ENCODE measurements around the gene CELF1.
"Not testable (repeated sequence)": the region's sequence is repeated elsewhere in the genome, so short reads cannot be mapped to it uniquely, and the experiment has no call there.

CELF1 gene

DNA sequence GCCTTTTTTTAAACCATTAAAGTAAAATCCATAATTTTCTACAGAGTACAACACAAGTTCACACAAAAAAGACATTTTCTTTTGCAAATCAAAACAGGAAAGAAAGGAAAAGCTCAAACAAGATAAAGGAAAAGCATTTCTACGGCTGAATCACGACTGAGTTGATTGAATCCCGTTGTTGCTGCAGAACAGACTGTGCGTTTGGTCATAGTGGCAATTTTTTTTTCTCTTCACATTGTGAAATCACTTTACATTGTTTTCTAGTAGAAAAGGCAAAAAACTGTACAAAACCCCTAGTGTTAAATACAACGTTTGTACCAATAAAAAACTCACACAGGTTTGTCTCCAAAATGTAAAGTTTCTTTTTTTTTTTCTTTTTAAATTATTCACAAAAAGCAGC is 86.7 kb downstream of the CELF1 start:
- in situ Hi-C loops (cut with MboI; ENCODE audit: low sequenced_read_pairs, unreplicated experiment), result no loop called here
- TF ChIP-seq, protein P1, sequence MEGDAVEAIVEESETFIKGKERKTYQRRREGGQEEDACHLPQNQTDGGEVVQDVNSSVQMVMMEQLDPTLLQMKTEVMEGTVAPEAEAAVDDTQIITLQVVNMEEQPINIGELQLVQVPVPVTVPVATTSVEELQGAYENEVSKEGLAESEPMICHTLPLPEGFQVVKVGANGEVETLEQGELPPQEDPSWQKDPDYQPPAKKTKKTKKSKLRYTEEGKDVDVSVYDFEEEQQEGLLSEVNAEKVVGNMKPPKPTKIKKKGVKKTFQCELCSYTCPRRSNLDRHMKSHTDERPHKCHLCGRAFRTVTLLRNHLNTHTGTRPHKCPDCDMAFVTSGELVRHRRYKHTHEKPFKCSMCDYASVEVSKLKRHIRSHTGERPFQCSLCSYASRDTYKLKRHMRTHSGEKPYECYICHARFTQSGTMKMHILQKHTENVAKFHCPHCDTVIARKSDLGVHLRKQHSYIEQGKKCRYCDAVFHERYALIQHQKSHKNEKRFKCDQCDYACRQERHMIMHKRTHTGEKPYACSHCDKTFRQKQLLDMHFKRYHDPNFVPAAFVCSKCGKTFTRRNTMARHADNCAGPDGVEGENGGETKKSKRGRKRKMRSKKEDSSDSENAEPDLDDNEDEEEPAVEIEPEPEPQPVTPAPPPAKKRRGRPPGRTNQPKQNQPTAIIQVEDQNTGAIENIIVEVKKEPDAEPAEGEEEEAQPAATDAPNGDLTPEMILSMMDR (IDR thresholded peaks at IDR 0.05; ENCODE audit: borderline replicate concordance, control extremely low read depth, extremely low read depth, insufficient read depth, missing control alignments), result no peak
- DNase-seq (ENCODE audit: low spot score), result no peak

DNA sequence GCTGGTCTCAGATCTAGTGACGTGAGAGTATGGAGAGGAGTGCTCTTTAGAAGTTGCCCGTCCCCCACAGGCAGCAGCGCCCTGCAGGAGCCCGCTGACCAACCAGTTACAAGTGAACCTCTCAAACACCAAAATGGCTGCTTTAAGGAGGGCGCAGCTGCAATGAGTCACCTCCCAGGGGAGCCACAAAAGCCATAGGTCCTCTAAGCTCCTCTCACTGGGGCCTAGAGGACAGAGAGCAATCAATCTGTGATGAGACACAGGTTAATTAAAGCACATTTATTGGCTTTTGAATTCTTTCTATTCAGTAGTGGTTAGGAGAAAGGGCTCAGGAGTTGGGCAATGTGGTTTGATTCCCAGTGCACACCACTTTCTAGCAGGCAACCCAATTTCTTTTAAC is 88.4 kb downstream of the CELF1 start:
- no peak for DNase-seq (ENCODE audit: low spot score)
- TF ChIP-seq, protein P1 (IDR thresholded peaks at IDR 0.05; ENCODE audit: borderline replicate concordance, control extremely low read depth, extremely low read depth, insufficient read depth, missing control alignments), result no peak
- in situ Hi-C loops (cut with MboI; ENCODE audit: low sequenced_read_pairs, unreplicated experiment), result no loop called here

DNA sequence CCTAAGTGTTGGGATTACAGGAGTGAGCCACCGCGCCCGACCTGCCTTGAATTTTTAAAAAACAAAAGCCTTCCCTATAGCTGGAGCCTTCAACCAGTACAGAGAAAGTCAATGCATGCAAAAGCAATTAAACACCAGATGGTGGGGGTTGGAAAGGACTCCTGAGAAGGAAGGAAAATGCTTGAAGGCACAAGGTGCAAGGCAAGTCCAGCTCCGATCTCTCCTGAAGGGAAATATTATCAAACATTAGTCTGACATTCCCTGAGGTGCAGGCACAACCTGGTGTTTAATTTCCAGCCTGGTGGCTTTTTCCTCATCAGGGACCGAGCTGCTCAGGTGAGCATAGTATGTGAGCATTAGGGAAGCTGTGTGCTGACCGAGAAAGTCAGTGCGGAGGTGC is 91.1 kb downstream of the CELF1 start:
- TF ChIP-seq, protein P1 (IDR thresholded peaks at IDR 0.05; ENCODE audit: borderline replicate concordance, control extremely low read depth, extremely low read depth, insufficient read depth, missing control alignments), result no peak
- DNase-seq (ENCODE audit: low spot score), result no peak
- in situ Hi-C loops (cut with MboI; ENCODE audit: low sequenced_read_pairs, unreplicated experiment), result no loop called here

DNA sequence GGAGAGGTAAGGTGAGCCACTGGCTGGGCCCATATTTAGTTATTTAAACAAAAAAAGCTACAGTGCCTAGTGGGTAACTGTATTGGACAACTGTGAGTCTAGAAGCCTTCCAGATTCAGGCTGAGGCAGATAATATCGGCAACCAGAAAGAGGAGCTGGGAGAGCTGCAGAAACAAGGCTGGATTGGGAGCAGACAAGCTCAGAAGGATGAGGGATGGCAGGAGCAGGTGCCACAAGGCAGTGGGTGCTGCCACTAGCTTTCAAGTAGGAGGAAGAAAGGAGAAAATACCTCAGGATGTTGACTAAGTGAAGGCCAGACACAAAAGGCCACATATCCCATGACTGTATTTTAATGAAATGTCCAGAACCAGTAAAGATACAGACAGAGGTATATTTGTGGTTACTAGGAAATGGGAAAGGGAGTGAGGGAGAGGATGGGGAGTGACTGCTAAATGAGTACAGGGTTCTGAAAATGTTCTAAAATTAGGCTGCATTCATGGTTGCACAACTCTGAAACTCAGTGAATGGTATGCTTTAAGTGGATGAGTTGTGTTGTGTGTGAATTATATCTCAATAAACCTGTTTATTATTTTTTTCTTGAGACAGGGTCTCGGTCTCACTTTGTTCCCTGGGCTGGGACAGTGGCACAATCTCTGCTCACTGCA is 92.2 kb downstream of the CELF1 start:
- TF ChIP-seq, protein P1 (IDR thresholded peaks at IDR 0.05; ENCODE audit: borderline replicate concordance, control extremely low read depth, extremely low read depth, insufficient read depth, missing control alignments), result no peak
- in situ Hi-C loops (cut with MboI; ENCODE audit: low sequenced_read_pairs, unreplicated experiment), result no loop called here
- no peak for DNase-seq (ENCODE audit: low spot score)

DNA sequence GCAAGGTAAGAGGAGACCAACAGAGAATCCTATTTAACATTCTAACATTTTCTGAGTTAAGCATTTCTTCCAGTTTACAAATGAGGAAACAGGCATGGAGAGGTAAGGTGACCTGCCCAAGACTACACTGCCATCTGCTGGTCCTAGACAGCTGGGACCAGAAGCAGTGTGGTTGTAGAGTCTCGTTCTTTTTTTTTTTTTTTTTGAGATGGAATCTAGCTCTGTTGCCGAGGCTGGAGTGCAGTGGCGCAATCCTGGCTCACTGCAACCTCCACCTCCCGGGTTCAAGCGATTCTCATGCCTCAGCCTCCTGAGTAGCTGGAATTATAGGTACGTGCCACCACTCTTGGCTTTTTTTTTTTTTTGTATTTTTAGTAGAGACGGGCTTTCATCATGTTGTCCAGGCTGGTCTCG is 98.7 kb downstream of the CELF1 start:
- in situ Hi-C loops (cut with MboI; ENCODE audit: low sequenced_read_pairs, unreplicated experiment), result not testable (repeated sequence)
- TF ChIP-seq, protein P1 (IDR thresholded peaks at IDR 0.05; ENCODE audit: borderline replicate concordance, control extremely low read depth, extremely low read depth, insufficient read depth, missing control alignments), result peak; percentile 75
- peak; percentile 82 for DNase-seq (ENCODE audit: low spot score)

DNA sequence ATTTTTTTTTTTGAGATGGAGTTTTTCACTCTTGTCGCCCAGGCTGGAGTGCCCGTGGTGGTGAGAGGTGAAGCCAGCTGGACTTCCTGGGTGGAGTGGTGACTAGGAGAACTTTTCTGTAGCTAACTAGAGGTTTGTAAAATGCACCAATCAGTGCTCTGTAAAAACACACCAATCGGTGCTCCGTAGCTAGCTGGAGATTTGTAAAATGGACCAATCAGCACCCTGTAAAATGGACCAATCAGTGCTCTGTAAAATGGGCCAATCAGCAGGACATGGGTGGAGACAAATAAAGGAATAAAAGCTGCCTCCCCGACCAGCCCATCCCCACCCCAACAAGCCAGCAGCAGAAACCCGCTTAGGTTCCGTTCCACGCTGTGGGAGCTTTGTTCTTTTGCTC is 99.6 kb downstream of the CELF1 start:
- DNase-seq (ENCODE audit: low spot score), result no peak
- TF ChIP-seq, protein P1 (IDR thresholded peaks at IDR 0.05; ENCODE audit: borderline replicate concordance, control extremely low read depth, extremely low read depth, insufficient read depth, missing control alignments), result no peak
- in situ Hi-C loops (cut with MboI; ENCODE audit: low sequenced_read_pairs, unreplicated experiment), result no loop called here

Data from GM13976 (cell line).